Neural progenitor cell (in vitro differentiated cells): ENCODE results near the gene SEMA4D.

Source experiments
- EZH2 ChIP-seq: fragments of 200-600 bp; sonication (generic); IDR thresholded peaks from 2 replicates; pipeline ENCODE4 v1.6.1; 2017; ENCODE audit warnings: antibody characterized with exemption, mild to moderate bottlenecking, moderate library complexity
- EZH2phosphoT487 ChIP-seq: fragments of 200-600 bp; sonication (generic); IDR thresholded peaks from 2 replicates; pipeline ENCODE4 v1.6.1; 2017; ENCODE audit warnings: antibody characterized with exemption
- TF ChIP-seq, protein P1 (sequence below): fragments of 200-600 bp; sonication (generic); IDR thresholded peaks from 2 replicates; pipeline ENCODE4 v1.5.1; 2017; ENCODE audit warnings: antibody characterized with exemption, mild to moderate bottlenecking

DNA sequence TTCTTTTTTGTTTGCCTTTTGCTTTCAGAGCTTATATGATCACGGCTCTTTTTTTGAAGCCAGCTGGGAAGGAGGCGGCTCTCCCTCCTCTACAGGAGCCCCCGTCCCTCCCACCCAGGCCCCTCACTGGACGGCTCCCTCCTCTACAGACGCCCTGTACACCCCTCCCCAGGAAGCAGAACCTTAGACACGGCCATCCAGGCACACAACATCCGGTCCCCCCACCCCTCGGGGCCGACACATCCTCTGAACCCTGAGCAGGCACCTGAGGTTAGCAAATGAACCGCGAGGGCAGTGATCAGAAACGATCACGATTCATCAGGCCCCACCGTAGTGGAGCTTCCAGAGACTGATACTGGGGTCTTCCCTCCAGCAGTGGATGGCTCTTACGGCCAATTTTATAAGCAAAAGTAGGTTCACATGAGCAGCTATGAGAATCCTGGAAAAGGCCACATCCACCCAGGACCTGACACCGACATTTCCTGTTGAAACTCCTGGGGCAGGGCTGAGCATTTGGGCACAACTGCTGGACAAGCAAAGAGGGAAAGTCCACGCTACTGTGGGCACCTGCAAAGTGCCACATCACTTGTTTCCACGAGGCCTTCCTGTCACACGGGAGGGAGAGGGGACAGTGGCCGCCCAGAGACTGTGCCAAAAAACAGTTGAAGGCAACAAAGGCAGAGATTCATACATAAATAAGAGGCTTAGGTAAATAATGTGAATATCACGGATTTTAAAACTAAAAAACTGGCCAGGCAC, 78.9 kb downstream of the SEMA4D start:
- TF ChIP-seq, protein P1, sequence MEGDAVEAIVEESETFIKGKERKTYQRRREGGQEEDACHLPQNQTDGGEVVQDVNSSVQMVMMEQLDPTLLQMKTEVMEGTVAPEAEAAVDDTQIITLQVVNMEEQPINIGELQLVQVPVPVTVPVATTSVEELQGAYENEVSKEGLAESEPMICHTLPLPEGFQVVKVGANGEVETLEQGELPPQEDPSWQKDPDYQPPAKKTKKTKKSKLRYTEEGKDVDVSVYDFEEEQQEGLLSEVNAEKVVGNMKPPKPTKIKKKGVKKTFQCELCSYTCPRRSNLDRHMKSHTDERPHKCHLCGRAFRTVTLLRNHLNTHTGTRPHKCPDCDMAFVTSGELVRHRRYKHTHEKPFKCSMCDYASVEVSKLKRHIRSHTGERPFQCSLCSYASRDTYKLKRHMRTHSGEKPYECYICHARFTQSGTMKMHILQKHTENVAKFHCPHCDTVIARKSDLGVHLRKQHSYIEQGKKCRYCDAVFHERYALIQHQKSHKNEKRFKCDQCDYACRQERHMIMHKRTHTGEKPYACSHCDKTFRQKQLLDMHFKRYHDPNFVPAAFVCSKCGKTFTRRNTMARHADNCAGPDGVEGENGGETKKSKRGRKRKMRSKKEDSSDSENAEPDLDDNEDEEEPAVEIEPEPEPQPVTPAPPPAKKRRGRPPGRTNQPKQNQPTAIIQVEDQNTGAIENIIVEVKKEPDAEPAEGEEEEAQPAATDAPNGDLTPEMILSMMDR = no peak
- TF ChIP-seq EZH2 (no peak), EZH2phosphoT487 (no peak)
